Heart right ventricle (tissue), 16 donors: ENCODE results near the gene EFCAB9. TPM values are rescaled to one million over a fixed set of nuclear protein-coding genes. Genes with fewer than 3 reads are reported as not detected.

Experiments
- ATAC-seq, 8 donors: fragments of 200-7000 bp; cut with Tn5 transposase; one replicate each; pipeline ENCODE4 v1.9.1; 2020; ENCODE audit warnings: mild to moderate bottlenecking in 8 of 8, moderate library complexity in 8 of 8, moderate number of reproducible peaks in 1 of 8
- DNase-seq, 2 donors: peaks; one replicate each; pipeline ENCODE4 v3.0.0-alpha.2; 2020
- H3K27ac ChIP-seq, 10 donors: fragments of 200-600 bp; sonication (generic) in 2 of 10; one replicate each; pipeline versions ENCODE4 v1.5.0 to v1.8.0; 2020 to 2022; ENCODE audit warnings: mild to moderate bottlenecking in 3 of 10
- H3K27me3 ChIP-seq, 7 donors: fragments of 200-600 bp; one replicate each; pipeline ENCODE4 v1.8.0; 2021 to 2022; ENCODE audit warnings: mild to moderate bottlenecking in 2 of 7
- H3K36me3 ChIP-seq, 9 donors: fragments of 200-600 bp; sonication (generic) in 1 of 9; one replicate each; pipeline versions ENCODE4 v1.5.0 to v1.8.0; 2020 to 2022; ENCODE audit warnings: mild to moderate bottlenecking in 2 of 9
- H3K4me1 ChIP-seq, 9 donors: fragments of 200-600 bp; sonication (generic) in 1 of 9; one replicate each; pipeline versions ENCODE4 v1.5.0 to v1.8.0; 2020 to 2022; ENCODE audit warnings: mild to moderate bottlenecking in 4 of 9
- H3K4me3 ChIP-seq, 10 donors: fragments of 200-600 bp; sonication (generic) in 2 of 10; one replicate each; pipeline versions ENCODE4 v1.5.0 to v1.8.0; 2020 to 2022; ENCODE audit warnings: mild to moderate bottlenecking in 7 of 10, moderate library complexity in 2 of 10
- H3K9me3 ChIP-seq, 11 donors: fragments of 200-600 bp in 10 of 11; sonication (generic) in 2 of 11; one replicate each; pipeline versions ENCODE4 v1.5.0 to v1.8.0; 2013 to 2022; ENCODE audit warnings: mild to moderate bottlenecking in 2 of 11, control low read depth in 1 of 11, moderate library complexity in 1 of 11
- CTCF ChIP-seq, 9 donors: fragments of 200-600 bp; sonication (generic) in 2 of 9; IDR thresholded peaks; one replicate each; pipeline versions ENCODE4 v1.5.0 to v1.8.0; 2021 to 2022; ENCODE audit warnings: antibody characterized with exemption in 9 of 9, mild to moderate bottlenecking in 5 of 9, moderate library complexity in 1 of 9
- WGBS, 2 donors: extraction: QIAGEN DNeasy Blood & Tissue Kit; methylation state at CpG; one replicate each; pipeline ENCODE4 v1.1.7; 2013; ENCODE audit warnings: inconsistent platforms in 1 of 2; 5-methylcytosine and 5-hydroxymethylcytosine counted together
- intact Hi-C, 10 donors: fragments of 100-400 bp; cut with DNase I; formaldehyde crosslinking; loops; one replicate each; pipeline versions ENCODE4 v1.11.1 to v1.14.2; 2022
- polyA plus RNA-seq, 2 donors: library from polyadenylated mRNA; stranded (reverse); fragments of 200-250 nt; gene quantifications; one replicate each; pipeline ENCODE4 v1.2.3, GENCODE V29; 2013
- total RNA-seq, 10 donors: library from RNA; stranded (reverse); fragmentation: NEBNext Ultra II Directional in 3 of 10; extraction: Animal tissue kit (Norgen Biotek cat#: 25700) in 3 of 10; gene quantifications; one replicate each; pipeline versions ENCODE4 v1.2.1 to v1.2.4, GENCODE V29; 2021 to 2023
- donor health status: Arrhythmogenic right ventricular cardiomyopathy.
- donor health status: ischemic (EF 13 %, LVEDD 7.1; RV severe dilation, severe dysfunction).
- donor health status: healthy with polysubstance abuse.
- donor health status: DM: no; HTN: yes; CAD: no.
- donor health status: DM: no; HTN: no; CAD: no.
- donor health status: ischemic (EF 25% LVEDD 6.9; RV normal size, moderate dysfunction).
- donor health status: ischemic (EF 25% LVEDD 5.7; RV mildly dilated, moderate dysfunction).
- donor health status: healthy.
- donor health status: DM: yes; HTN: yes; CAD: no.
- donor health status: Ischemic cardiomyopathy.
- donor health status: ischemic (EF 35%, LVEDD 5.7; RV mildly dilated, moderate dysfunction).
- donor health status: nonischemic (EF 11% LVEDD 7.7; RV severe dilation, severe dysfunction).
- donor health status: DM: yes; HTN: yes; CAD: no.
- donor health status: PGD.
- donor health status: ischemic (EF 29% LVEDD 5.4; RV normal size, mild dysfunction).
- donor health status: nonischemic (EF 23%, LVEDD 6.1; RV moderate dilation, normal function).

Gene EFCAB9
- total and polyA plus RNA-seq, 12 donors, result not detected

- intact Hi-C loops, result no loop called here
- ATAC-seq, result no peak
- Histone ChIP-seq H3K27ac (no peak overlapping the region), H3K4me3 (no peak overlapping the region), H3K9me3 (no peaks in the 10 kb centered on the region), H3K27me3 (no peaks in the 10 kb centered on the region), H3K4me1 (peaks cover 0 to 3% (median under 1%) of the 10 kb centered on the region in 9 donors), H3K36me3 (peaks cover 0 to 76% (median 4%) of the 10 kb centered on the region in 9 donors)
- DNase-seq, result no peak
- WGBS, 2 donors, result 95 to 96% methylated on average over 1 of the region's 1 CpG
- no peak for TF ChIP-seq CTCF (IDR thresholded peaks at IDR 0.05)
These were observed 35.9 kb downstream of the EFCAB9 start for GRCh38 chr5:172229904-172230303.

GRCh38 chr5:172234031-172234430, 40.1 kb downstream of the EFCAB9 start:
- H3K36me3 ChIP-seq, result peaks cover 0 to 49% (median 4%) of the 10 kb centered on the region in 9 donors
- intact Hi-C loops, result no loop called here
- TF ChIP-seq CTCF (IDR thresholded peaks at IDR 0.05), result no peak

GRCh38 chr5:172235132-172235780, 41.3 kb downstream of the EFCAB9 start:
- intact Hi-C loops, result no loop called here
- no peak overlapping the region for H3K27ac ChIP-seq
- no peaks in the 10 kb centered on the region for H3K27me3 ChIP-seq
- no peak overlapping the region for H3K4me3 ChIP-seq
- peaks cover 0 to 39% (median 4%) of the 10 kb centered on the region in 9 donors for H3K36me3 ChIP-seq
- H3K4me1 ChIP-seq, result peaks cover 0 to 32% (median 18%) of the 10 kb centered on the region in 9 donors
- no peak for TF ChIP-seq CTCF (IDR thresholded peaks at IDR 0.05)
- no peak for DNase-seq
- no peaks in the 10 kb centered on the region for H3K9me3 ChIP-seq
- 47 to 60% methylated on average over 4 of the region's 4 CpGs for WGBS, 2 donors
- no peak for ATAC-seq

More at GRCh38 chr5:172234031-172234430, 40.1 kb downstream of the EFCAB9 start:
- ATAC-seq (no peak), DNase-seq (no peak)
- 98% methylated on average over 4 of the region's 4 CpGs for WGBS, 2 donors
- Histone ChIP-seq H3K4me3 (no peak overlapping the region), H3K9me3 (no peaks in the 10 kb centered on the region), H3K27me3 (no peaks in the 10 kb centered on the region), H3K4me1 (peaks cover 0 to 32% (median 18%) of the 10 kb centered on the region in 9 donors), H3K27ac (no peak overlapping the region)

- Histone ChIP-seq H3K27me3 (no peaks in the 10 kb centered on the region), H3K9me3 (no peaks in the 10 kb centered on the region), H3K4me3 (no peak overlapping the region), H3K4me1 (peaks cover 0 to 32% (median 18%) of the 10 kb centered on the region in 9 donors), H3K36me3 (peaks cover 0 to 31% (median 4%) of the 10 kb centered on the region in 9 donors), H3K27ac (no peak overlapping the region)
- DNase-seq, result no peak
- WGBS, 2 donors, result 72 to 79% methylated on average over 3 of the region's 3 CpGs
- intact Hi-C loops, result no loop called here
- no peak for ATAC-seq
- no peak for TF ChIP-seq CTCF (IDR thresholded peaks at IDR 0.05)
These were observed 42.1 kb downstream of the EFCAB9 start for GRCh38 chr5:172235827-172236736.
